H9 (cell line): ENCODE results near the gene SPRN. TPM values are rescaled to one million over a fixed set of nuclear protein-coding genes. Genes with fewer than 3 reads are reported as not detected.

Experiments used
- DNase-seq: peaks from one replicate; pipeline ENCODE4 v3.0.0-alpha.2; 2017
- H2AFZ ChIP-seq: one replicate; pipeline ENCODE4 v1.6.1; 2013; ENCODE audit warnings: mild to moderate bottlenecking, low read length, control low read depth, moderate library complexity
- H2AK5ac ChIP-seq: 2 replicates; pipeline ENCODE4 v1.6.1; 2013; ENCODE audit warnings: low read length, control low read depth, mixed read lengths; ENCODE audit not compliant: insufficient read length
- H2BK120ac ChIP-seq: one replicate; pipeline ENCODE4 v1.6.1; 2013; ENCODE audit warnings: low read depth, mild to moderate bottlenecking, low read length, control low read depth, inconsistent platforms; ENCODE audit not compliant: poor library complexity, severe bottlenecking
- H2BK12ac ChIP-seq: 2 replicates; pipeline ENCODE4 v1.6.1; 2013; ENCODE audit warnings: low read length, control low read depth, mixed read lengths, low read depth; ENCODE audit not compliant: insufficient read length
- H2BK15ac ChIP-seq: 2 replicates; pipeline ENCODE4 v1.6.1; 2013; ENCODE audit warnings: low read depth, low read length, control low read depth
- H2BK20ac ChIP-seq: one replicate; pipeline ENCODE4 v1.6.1; 2013; ENCODE audit warnings: low read depth, mild to moderate bottlenecking, low read length, control low read depth, inconsistent platforms; ENCODE audit not compliant: poor library complexity, severe bottlenecking
- H2BK5ac ChIP-seq: 2 replicates; pipeline ENCODE4 v1.6.1; 2013; ENCODE audit warnings: low read length, control low read depth, mixed read lengths; ENCODE audit not compliant: insufficient read length
- H3K14ac ChIP-seq: 2 replicates; pipeline ENCODE4 v1.6.1; 2013; ENCODE audit warnings: low read length, control low read depth; ENCODE audit not compliant: insufficient read depth
- H3K18ac ChIP-seq: 2 replicates; pipeline ENCODE4 v1.6.1; 2013; ENCODE audit warnings: low read depth, mild to moderate bottlenecking, mixed read lengths, low read length, control low read depth; ENCODE audit not compliant: insufficient read length
- H3K23ac ChIP-seq: 2 replicates; pipeline ENCODE4 v1.6.1; 2013; ENCODE audit warnings: low read length, control low read depth, mixed read lengths, low read depth; ENCODE audit not compliant: insufficient read length
- H3K23me2 ChIP-seq: 2 replicates; pipeline ENCODE4 v1.6.1; 2013; ENCODE audit warnings: low read depth, mild to moderate bottlenecking, mixed read lengths, low read length, control low read depth; ENCODE audit not compliant: insufficient read length, poor library complexity, severe bottlenecking
- H3K27ac ChIP-seq: 2 replicates; pipeline ENCODE4 v1.5.1; 2013; ENCODE audit warnings: low read length, control low read depth, mixed read lengths, low read depth; ENCODE audit not compliant: insufficient read length
- H3K27me3 ChIP-seq: 2 replicates; pipeline ENCODE4 v1.6.1; 2013; ENCODE audit warnings: low read length, control low read depth, inconsistent platforms; ENCODE audit not compliant: insufficient read depth
- H3K4ac ChIP-seq: 2 replicates; pipeline ENCODE4 v1.6.1; 2013; ENCODE audit warnings: low read depth, mild to moderate bottlenecking, control low read depth, inconsistent platforms, low read length, moderate library complexity
- H3K4me1 ChIP-seq: 2 replicates; pipeline ENCODE4 v1.6.1; 2013; ENCODE audit warnings: low read length, control low read depth, inconsistent platforms; ENCODE audit not compliant: insufficient read depth
- H3K4me2 ChIP-seq: 2 replicates; pipeline ENCODE4 v1.6.1; 2013; ENCODE audit warnings: low read length, control low read depth, mixed read lengths; ENCODE audit not compliant: insufficient read length, insufficient read depth
- H3K56ac ChIP-seq: 2 replicates; pipeline ENCODE4 v1.6.1; 2013; ENCODE audit warnings: low read depth, mild to moderate bottlenecking, mixed read lengths, low read length, control low read depth; ENCODE audit not compliant: insufficient read length
- H3K79me1 ChIP-seq: 2 replicates; pipeline ENCODE4 v1.6.1; 2013; ENCODE audit warnings: low read depth, mild to moderate bottlenecking, moderate library complexity, low read length, control low read depth, inconsistent platforms; ENCODE audit not compliant: insufficient read depth, poor library complexity, severe bottlenecking
- H3K79me2 ChIP-seq: 2 replicates; pipeline ENCODE4 v1.6.1; 2013; ENCODE audit warnings: low read length, control low read depth, inconsistent platforms; ENCODE audit not compliant: insufficient read depth
- H3K9ac ChIP-seq: 2 replicates; pipeline ENCODE4 v1.6.1; 2013; ENCODE audit warnings: low read length, control low read depth, mixed read lengths; ENCODE audit not compliant: insufficient read length; ENCODE audit errors: extremely low read depth
- H3K9me3 ChIP-seq: one replicate; pipeline ENCODE4 v1.6.1; 2013; ENCODE audit warnings: low read depth, low read length, inconsistent platforms; ENCODE audit not compliant: control insufficient read depth
- H3T11ph ChIP-seq: one replicate; pipeline ENCODE4 v1.6.1; 2013; ENCODE audit warnings: mild to moderate bottlenecking, low read length, control low read depth, inconsistent platforms
- H4K20me1 ChIP-seq: one replicate; pipeline ENCODE4 v1.6.1; 2013; ENCODE audit not compliant: control insufficient read depth, insufficient read length, insufficient read depth
- H4K5ac ChIP-seq: 2 replicates; pipeline ENCODE4 v1.6.1; 2013; ENCODE audit warnings: low read depth, mild to moderate bottlenecking, mixed read lengths, low read length, control low read depth; ENCODE audit not compliant: insufficient read length
- H4K8ac ChIP-seq: replicated peaks from 2 replicates; pipeline ENCODE4 v1.6.1; 2013; ENCODE audit warnings: low read length, control low read depth, mixed read lengths, low read depth; ENCODE audit not compliant: insufficient read length
- H4K91ac ChIP-seq: 2 replicates; pipeline ENCODE4 v1.6.1; 2013; ENCODE audit warnings: low read depth, mild to moderate bottlenecking, moderate library complexity, mixed read lengths, low read length, control low read depth; ENCODE audit not compliant: insufficient read length
- H3K27ac Mint-ChIP-seq, 3 experiments: 2 replicates in 2 of 3; 3 replicates in 1 of 3; pipeline ENCODE4 v1.8.0; 2020 to 2021; ENCODE audit warnings: mixed read lengths in 3 of 3, mild to moderate bottlenecking in 1 of 3, moderate library complexity in 1 of 3
- H3K27me3 Mint-ChIP-seq: 2 replicates; pipeline ENCODE4 v1.8.0; 2021; ENCODE audit warnings: low read depth, mild to moderate bottlenecking, moderate library complexity, mixed read lengths
- H3K36me3 Mint-ChIP-seq, 3 experiments: 2 replicates in 2 of 3; 3 replicates in 1 of 3; pipeline ENCODE4 v1.8.0; 2020 to 2021; ENCODE audit warnings: low read depth in 3 of 3, mixed read lengths in 3 of 3; ENCODE audit not compliant: insufficient read depth in 1 of 3
- H3K4me1 Mint-ChIP-seq, 2 experiments: 2 replicates each; pipeline ENCODE4 v1.8.0; 2020; ENCODE audit warnings: mixed read lengths in 2 of 2
- H3K4me3 Mint-ChIP-seq, 2 experiments: 2 replicates in 1 of 2; 3 replicates in 1 of 2; pipeline ENCODE4 v1.8.0; 2020 to 2021; ENCODE audit warnings: mild to moderate bottlenecking in 2 of 2, mixed read lengths in 2 of 2, moderate library complexity in 1 of 2
- H3K9me3 Mint-ChIP-seq, 2 experiments: 2 replicates in 1 of 2; 3 replicates in 1 of 2; pipeline ENCODE4 v1.8.0; 2020; ENCODE audit warnings: mild to moderate bottlenecking in 2 of 2, mixed read lengths in 2 of 2, moderate library complexity in 1 of 2
- WGBS: extraction: QIAGEN DNeasy Blood & Tissue Kit; methylation state at CpG from one replicate; pipeline ENCODE4 v1.1.7; 2013; ENCODE audit warnings: missing lambda C conversion rate, low lambda C conversion rate, mixed read lengths; ENCODE audit not compliant: insufficient read length; ENCODE audit errors: extremely low coverage; 5-methylcytosine and 5-hydroxymethylcytosine counted together
- total RNA-seq: library from RNA; stranded (reverse); gene quantifications from 2 replicates; pipeline ENCODE4 v1.2.1, GENCODE V29; 2021
- TF ChIP-seq, protein P1 (sequence below): fragments of 200-600 bp; sonication (generic); conservative IDR thresholded peaks from 3 replicates; pipeline ENCODE4 v1.8.0; 2021; ENCODE audit warnings: antibody characterized with exemption, mild to moderate bottlenecking

Gene SPRN
- total RNA-seq, 1 experiment from 2014 or later: 0.42 TPM

DNA sequence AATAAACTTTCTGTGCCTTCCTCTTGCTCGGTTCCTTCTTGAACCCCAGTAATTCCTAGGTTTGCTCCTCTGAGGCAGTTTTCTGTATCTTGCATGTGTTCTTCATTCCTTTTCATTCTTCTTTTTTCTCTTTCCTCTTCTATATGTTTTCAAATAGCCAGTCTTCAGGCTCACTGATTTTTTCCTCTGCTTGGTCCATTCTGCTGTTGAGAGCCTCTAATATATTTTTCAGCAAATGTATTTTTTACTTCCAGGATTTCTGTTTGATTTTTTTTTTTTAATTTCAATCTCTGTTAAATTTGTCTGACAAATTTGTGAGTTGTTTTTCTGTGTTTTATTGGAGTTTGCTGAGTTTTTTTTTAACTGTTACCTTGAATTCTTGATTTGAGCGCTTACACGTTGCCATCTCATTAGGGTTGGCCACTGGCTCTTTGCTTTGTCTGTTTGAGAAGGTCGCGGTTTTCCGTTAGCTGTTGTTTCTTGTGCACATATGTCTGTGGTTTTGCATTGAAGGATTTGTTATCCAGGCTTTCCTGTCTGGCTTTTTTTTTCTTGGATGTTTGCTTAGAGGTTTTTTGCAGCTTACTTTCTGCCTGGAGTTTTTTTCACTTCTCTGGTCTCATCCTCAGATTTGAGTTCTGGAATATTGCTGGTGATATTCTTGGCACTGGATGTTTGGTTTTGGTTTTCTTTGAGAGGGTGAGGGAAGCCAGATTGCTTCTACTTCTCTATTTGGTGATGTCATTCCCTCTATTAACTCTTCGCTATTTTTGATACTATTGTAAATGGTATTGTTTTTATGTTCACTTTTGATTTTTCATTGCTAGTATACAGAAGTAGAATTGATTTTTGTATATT, 12.7 kb downstream of the SPRN start:
- TF ChIP-seq, protein P1, sequence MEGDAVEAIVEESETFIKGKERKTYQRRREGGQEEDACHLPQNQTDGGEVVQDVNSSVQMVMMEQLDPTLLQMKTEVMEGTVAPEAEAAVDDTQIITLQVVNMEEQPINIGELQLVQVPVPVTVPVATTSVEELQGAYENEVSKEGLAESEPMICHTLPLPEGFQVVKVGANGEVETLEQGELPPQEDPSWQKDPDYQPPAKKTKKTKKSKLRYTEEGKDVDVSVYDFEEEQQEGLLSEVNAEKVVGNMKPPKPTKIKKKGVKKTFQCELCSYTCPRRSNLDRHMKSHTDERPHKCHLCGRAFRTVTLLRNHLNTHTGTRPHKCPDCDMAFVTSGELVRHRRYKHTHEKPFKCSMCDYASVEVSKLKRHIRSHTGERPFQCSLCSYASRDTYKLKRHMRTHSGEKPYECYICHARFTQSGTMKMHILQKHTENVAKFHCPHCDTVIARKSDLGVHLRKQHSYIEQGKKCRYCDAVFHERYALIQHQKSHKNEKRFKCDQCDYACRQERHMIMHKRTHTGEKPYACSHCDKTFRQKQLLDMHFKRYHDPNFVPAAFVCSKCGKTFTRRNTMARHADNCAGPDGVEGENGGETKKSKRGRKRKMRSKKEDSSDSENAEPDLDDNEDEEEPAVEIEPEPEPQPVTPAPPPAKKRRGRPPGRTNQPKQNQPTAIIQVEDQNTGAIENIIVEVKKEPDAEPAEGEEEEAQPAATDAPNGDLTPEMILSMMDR: no peak
- no peak overlapping the region for H3K4me3 Mint-ChIP-seq
- no peak overlapping the region for H2BK20ac ChIP-seq
- no peak for DNase-seq
- H4K20me1 ChIP-seq: no peaks in the 10 kb centered on the region
- H3K79me2 ChIP-seq: peaks cover 2% of the 10 kb centered on the region; the same call in 1 of the 2 replicates
- H2AK5ac ChIP-seq: no peak overlapping the region
- no peak overlapping the region for H3K9ac ChIP-seq
- H3K14ac ChIP-seq: no peak overlapping the region
- H3K4me2 ChIP-seq: no peak overlapping the region
- no peak overlapping the region for H3K23ac ChIP-seq
- H3K79me1 ChIP-seq: peaks cover 5% of the 10 kb centered on the region
- H4K5ac ChIP-seq: no peak overlapping the region
- peaks cover 6% of the 10 kb centered on the region for H3K9me3 ChIP-seq
- no peak overlapping the region for H3T11ph ChIP-seq
- no peak overlapping the region for H3K56ac ChIP-seq
- no peaks in the 10 kb centered on the region for H3K4me1 Mint-ChIP-seq
- no peak overlapping the region for H2BK15ac ChIP-seq
- H2BK120ac ChIP-seq: no peak overlapping the region
- H4K8ac ChIP-seq: no peak overlapping the region
- H3K27ac Mint-ChIP-seq: no peak overlapping the region
- no peak overlapping the region for H2AFZ ChIP-seq
- H2BK5ac ChIP-seq: no peak overlapping the region
- no peak overlapping the region for H3K4ac ChIP-seq
- H3K27me3 ChIP-seq: no peaks in the 10 kb centered on the region
- H3K18ac ChIP-seq: no peak overlapping the region
- no peaks in the 10 kb centered on the region for H3K23me2 ChIP-seq
- no peak overlapping the region for H3K27ac ChIP-seq
- H4K91ac ChIP-seq: no peak overlapping the region
- H2BK12ac ChIP-seq: no peak overlapping the region
- H3K27me3 Mint-ChIP-seq: no peaks in the 10 kb centered on the region
- peaks cover 48 to 50% of the 10 kb centered on the region in 2 experiments for H3K9me3 Mint-ChIP-seq
- peaks cover 85 to 96% (median 86%) of the 10 kb centered on the region in 3 experiments for H3K36me3 Mint-ChIP-seq
- H3K4me1 ChIP-seq: no peaks in the 10 kb centered on the region
- WGBS: no CpG with 5 or more reads among the region's 7 CpGs
